Coronary artery (tissue), 2 donors: ENCODE data around the gene CRYAB.
A peak's percentile ranks its signal among the peaks of the same experiment; 100 is the strongest.

Source experiments
- DNase-seq: peaks from one replicate; pipeline ENCODE4 v3.0.0-alpha.2; 2017; ENCODE audit warnings: low spot score
- H3K27ac ChIP-seq, 2 donors: fragments of 200-600 bp; sonication (generic); one replicate each; pipeline ENCODE4 v1.5.1; 2016 to 2019
- H3K4me3 ChIP-seq: fragments of 200-600 bp; sonication (generic); 2 replicates; pipeline ENCODE4 v1.5.1; 2016; ENCODE audit warnings: mild to moderate bottlenecking, moderate library complexity
- TF ChIP-seq, protein P1 (sequence below): fragments of 200-600 bp; sonication (generic); IDR thresholded peaks from one replicate; pipeline ENCODE4 v1.5.1; 2019; ENCODE audit warnings: antibody characterized with exemption

The CRYAB gene, protein sequence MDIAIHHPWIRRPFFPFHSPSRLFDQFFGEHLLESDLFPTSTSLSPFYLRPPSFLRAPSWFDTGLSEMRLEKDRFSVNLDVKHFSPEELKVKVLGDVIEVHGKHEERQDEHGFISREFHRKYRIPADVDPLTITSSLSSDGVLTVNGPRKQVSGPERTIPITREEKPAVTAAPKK

GRCh38 chr11:111911563-111912401 lies at the start of gene CRYAB:
Gene CRYAB, minus strand, starts transcription at chr11:111911770. Its CDS starts 46 bp downstream, at chr11:111911724.
- TF ChIP-seq, protein P1, sequence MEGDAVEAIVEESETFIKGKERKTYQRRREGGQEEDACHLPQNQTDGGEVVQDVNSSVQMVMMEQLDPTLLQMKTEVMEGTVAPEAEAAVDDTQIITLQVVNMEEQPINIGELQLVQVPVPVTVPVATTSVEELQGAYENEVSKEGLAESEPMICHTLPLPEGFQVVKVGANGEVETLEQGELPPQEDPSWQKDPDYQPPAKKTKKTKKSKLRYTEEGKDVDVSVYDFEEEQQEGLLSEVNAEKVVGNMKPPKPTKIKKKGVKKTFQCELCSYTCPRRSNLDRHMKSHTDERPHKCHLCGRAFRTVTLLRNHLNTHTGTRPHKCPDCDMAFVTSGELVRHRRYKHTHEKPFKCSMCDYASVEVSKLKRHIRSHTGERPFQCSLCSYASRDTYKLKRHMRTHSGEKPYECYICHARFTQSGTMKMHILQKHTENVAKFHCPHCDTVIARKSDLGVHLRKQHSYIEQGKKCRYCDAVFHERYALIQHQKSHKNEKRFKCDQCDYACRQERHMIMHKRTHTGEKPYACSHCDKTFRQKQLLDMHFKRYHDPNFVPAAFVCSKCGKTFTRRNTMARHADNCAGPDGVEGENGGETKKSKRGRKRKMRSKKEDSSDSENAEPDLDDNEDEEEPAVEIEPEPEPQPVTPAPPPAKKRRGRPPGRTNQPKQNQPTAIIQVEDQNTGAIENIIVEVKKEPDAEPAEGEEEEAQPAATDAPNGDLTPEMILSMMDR, result no peak
- peak; percentile 99 for DNase-seq
- H3K4me3 ChIP-seq, result peak within 1 kb of the TSS; percentile 79
- H3K27ac ChIP-seq, result peak within 1 kb of the TSS; percentile 95 to 97

- Histone ChIP-seq H3K27ac (no peak overlapping the region), H3K4me3 (no peak overlapping the region)
- DNase-seq, result no peak
- TF ChIP-seq, protein P1, result no peak
Observed at GRCh38 chr11:111960916-111961315, 49.3 kb upstream of the CRYAB start.

- TF ChIP-seq, protein P1, result no peak
- Histone ChIP-seq H3K27ac (no peak overlapping the region), H3K4me3 (no peak overlapping the region)
- no peak for DNase-seq
Observed at GRCh38 chr11:111957663-111958444, 46.3 kb upstream of the CRYAB start.

GRCh38 chr11:111954154-111954553 lies 42.6 kb upstream of the CRYAB start:
- Histone ChIP-seq H3K27ac (no peak overlapping the region), H3K4me3 (no peak overlapping the region)
- no peak for DNase-seq
- TF ChIP-seq, protein P1, result no peak

DNA sequence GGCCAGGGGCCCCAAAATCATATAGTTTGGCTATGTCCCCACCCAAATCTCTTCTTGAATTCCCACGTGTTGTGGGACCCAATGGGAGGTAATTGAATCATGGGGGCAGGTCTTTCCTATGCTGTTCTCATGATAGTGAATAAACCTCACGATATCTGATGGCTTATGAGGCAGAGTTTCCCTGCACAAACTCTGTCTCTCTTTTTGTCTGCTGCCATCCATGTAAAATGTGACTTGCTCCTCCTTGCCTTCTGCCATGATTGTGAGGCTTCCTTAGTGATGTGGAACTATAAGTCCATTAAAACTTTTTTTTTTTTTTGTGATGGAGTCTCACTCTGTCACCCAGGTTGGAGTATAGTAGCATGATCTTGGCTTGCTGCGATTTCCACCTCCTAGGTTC lies 40.0 kb upstream of the CRYAB start:
- TF ChIP-seq, protein P1, result no peak
- DNase-seq, result no peak

GRCh38 chr11:111949519-111950426 lies 38.2 kb upstream of the CRYAB start:
- no peak for DNase-seq
- H3K4me3 ChIP-seq, result no peak overlapping the region
- H3K27ac ChIP-seq, result no peak overlapping the region
- TF ChIP-seq, protein P1, result no peak

More for the DNA sequence above, 40.0 kb upstream of the CRYAB start:
- H3K27ac ChIP-seq, result no peak overlapping the region
- H3K4me3 ChIP-seq, result no peak overlapping the region
